Small intestine (tissue), 7 donors: Measurements from ENCODE around the gene SPCS1. TPM values are rescaled to one million over a fixed set of nuclear protein-coding genes. Genes with fewer than 3 reads are reported as not detected.

ENCODE experiments used
- DNase-seq, 2 donors: peaks; one replicate each; pipeline versions ENCODE4 v3.0.0 to v3.0.0-alpha.2; 2013
- FAIRE-seq: peaks from 2 replicates; lab custom pipeline; 2012; peaks lifted over from hg19 to GRCh38; lab: Jason Lieb, UNC
- H3K27ac ChIP-seq, 3 donors: one replicate each; pipeline ENCODE4 v1.5.1; 2013; ENCODE audit warnings: low read length in 2 of 3, mild to moderate bottlenecking in 2 of 3, control low read depth in 1 of 3, inconsistent platforms in 1 of 3, low read depth in 1 of 3, moderate library complexity in 1 of 3
- H3K27me3 ChIP-seq, 3 donors: one replicate each; pipeline ENCODE4 v1.6.1; 2013; ENCODE audit warnings: low read length in 3 of 3, inconsistent platforms in 1 of 3; ENCODE audit not compliant: control insufficient read depth in 3 of 3, insufficient read depth in 3 of 3
- H3K36me3 ChIP-seq, 3 donors: one replicate each; pipeline ENCODE4 v1.6.1; 2013; ENCODE audit warnings: low read length in 3 of 3, inconsistent platforms in 1 of 3, low read depth in 1 of 3, mild to moderate bottlenecking in 1 of 3, moderate library complexity in 1 of 3; ENCODE audit not compliant: control insufficient read depth in 3 of 3, insufficient read depth in 2 of 3
- H3K4me1 ChIP-seq, 3 donors: one replicate each; pipeline ENCODE4 v1.6.1; 2013; ENCODE audit warnings: low read length in 2 of 3, inconsistent platforms in 1 of 3, low read depth in 1 of 3, mild to moderate bottlenecking in 1 of 3, moderate library complexity in 1 of 3; ENCODE audit not compliant: control insufficient read depth in 3 of 3, insufficient read depth in 2 of 3
- H3K4me3 ChIP-seq, 3 donors: one replicate each; pipeline ENCODE4 v1.5.1; 2013; ENCODE audit warnings: low read length in 3 of 3, control low read depth in 1 of 3, inconsistent platforms in 1 of 3, low read depth in 1 of 3, mild to moderate bottlenecking in 1 of 3, moderate library complexity in 1 of 3
- H3K9me3 ChIP-seq, 2 donors: one replicate each; pipeline ENCODE4 v1.6.1; 2013; ENCODE audit warnings: low read depth in 1 of 2, low read length in 1 of 2; ENCODE audit not compliant: control insufficient read depth in 2 of 2, insufficient read depth in 1 of 2
- WGBS, 3 donors: extraction: QIAGEN DNeasy Blood & Tissue Kit; methylation state at CpG; one replicate each; pipeline ENCODE4 v1.1.7; 2013; 5-methylcytosine and 5-hydroxymethylcytosine counted together
- polyA plus RNA-seq, 4 donors: library from polyadenylated mRNA; stranded (reverse) in 3 of 4; unstranded in 1 of 4; fragments of 200-250 nt in 3 of 4; fragments of 120-200 nt in 1 of 4; gene quantifications; one replicate each; pipeline versions ENCODE4 v1.2.1 to v1.2.3, GENCODE V29; 2013
- donor health status: healthy with polysubstance abuse.
- donor health status: control.
- donor health status: control.
- donor health status: Bipolar disorder and iron deficiency.
- donor health status: healthy.

Gene SPCS1
- polyA plus RNA-seq, 4 donors = 90.6 to 215 (median 153) TPM

GRCh38 chr3:52678265-52679198, 27.4 kb upstream of the SPCS1 start:
- no peak for FAIRE-seq
- Histone ChIP-seq H3K27ac (no peak overlapping the region), H3K9me3 (no peaks in the 10 kb centered on the region), H3K36me3 (peaks cover 13 to 34% (median 25%) of the 10 kb centered on the region in 3 donors), H3K4me3 (no peak overlapping the region), H3K4me1 (peaks cover 0 to 20% (median 6%) of the 10 kb centered on the region in 3 donors), H3K27me3 (no peaks in the 10 kb centered on the region)
- WGBS, 3 donors = 94 to 95% (median 95%) methylated on average over 6 of the region's 6 CpGs
- DNase-seq = no peak

- DNase-seq (no peak), FAIRE-seq (no peak)
- peaks cover 0 to 21% (median 6%) of the 10 kb centered on the region in 3 donors for H3K4me1 ChIP-seq
- no peaks in the 10 kb centered on the region for H3K9me3 ChIP-seq
- H3K27ac ChIP-seq = no peak overlapping the region
- no peak overlapping the region for H3K4me3 ChIP-seq
- peaks cover 13 to 32% (median 25%) of the 10 kb centered on the region in 3 donors for H3K36me3 ChIP-seq
- 74 to 87% (median 83%) methylated on average over 3 of the region's 3 CpGs for WGBS, 3 donors
- no peaks in the 10 kb centered on the region for H3K27me3 ChIP-seq
These were observed 26.7 kb upstream of the SPCS1 start for GRCh38 chr3:52679199-52679538.

- Histone ChIP-seq H3K36me3 (peaks cover 11 to 28% (median 25%) of the 10 kb centered on the region in 3 donors), H3K27me3 (no peaks in the 10 kb centered on the region), H3K4me3 (peak overlapping the region in 1 of 3 donors; percentile 18), H3K9me3 (no peaks in the 10 kb centered on the region), H3K4me1 (peaks cover 0 to 25% (median 6%) of the 10 kb centered on the region in 3 donors), H3K27ac (peak overlapping the region in 1 of 3 donors; percentile 32)
- 14 to 54% (median 14%) methylated on average over 1 of the region's 1 CpG for WGBS, 3 donors
- FAIRE-seq (no peak), DNase-seq (no peak)
These were observed 26.1 kb upstream of the SPCS1 start for GRCh38 chr3:52679811-52680210.

- Histone ChIP-seq H3K4me3 (no peak overlapping the region), H3K27ac (peak overlapping the region in 1 of 3 donors; percentile 19), H3K4me1 (peaks cover 0 to 25% (median 6%) of the 10 kb centered on the region in 3 donors), H3K27me3 (no peaks in the 10 kb centered on the region), H3K36me3 (peaks cover 11 to 26% (median 19%) of the 10 kb centered on the region in 3 donors), H3K9me3 (no peaks in the 10 kb centered on the region)
- no peak for FAIRE-seq
- 60 to 65% (median 64%) methylated on average over 3 of the region's 3 CpGs for WGBS, 3 donors
- no peak for DNase-seq
These were observed 24.3 kb upstream of the SPCS1 start for GRCh38 chr3:52681596-52681995.

- no peak for FAIRE-seq
These were observed 23.9 kb upstream of the SPCS1 start for GRCh38 chr3:52682016-52682415.

GRCh38 chr3:52683611-52684010, 22.3 kb upstream of the SPCS1 start:
- WGBS, 3 donors = 52 to 67% (median 54%) methylated on average over 6 of the region's 6 CpGs
- Histone ChIP-seq H3K4me3 (no peak overlapping the region), H3K9me3 (no peaks in the 10 kb centered on the region), H3K36me3 (peaks cover 8 to 19% (median 11%) of the 10 kb centered on the region in 3 donors), H3K4me1 (peaks cover 2 to 30% (median 6%) of the 10 kb centered on the region in 3 donors), H3K27ac (no peak overlapping the region), H3K27me3 (no peaks in the 10 kb centered on the region)
- FAIRE-seq (no peak), DNase-seq (no peak)

More at GRCh38 chr3:52682016-52682415, 23.9 kb upstream of the SPCS1 start:
- Histone ChIP-seq H3K27me3 (no peaks in the 10 kb centered on the region), H3K4me3 (no peak overlapping the region), H3K36me3 (peaks cover 8 to 26% (median 15%) of the 10 kb centered on the region in 3 donors), H3K9me3 (no peaks in the 10 kb centered on the region), H3K4me1 (peaks cover 2 to 25% (median 6%) of the 10 kb centered on the region in 3 donors), H3K27ac (peak overlapping the region in 1 of 3 donors; percentile 19)
- DNase-seq = peak; percentile 44 to 67

GRCh38 chr3:52684184-52684583, 21.7 kb upstream of the SPCS1 start:
- DNase-seq (peak in 1 of 2 donors; percentile 11), FAIRE-seq (no peak)
- WGBS, 3 donors = 11 to 41% (median 21%) methylated on average over 5 of the region's 5 CpGs
- H3K4me3 ChIP-seq = no peak overlapping the region
- H3K27me3 ChIP-seq = no peaks in the 10 kb centered on the region
- H3K36me3 ChIP-seq = peaks cover 9 to 22% (median 10%) of the 10 kb centered on the region in 3 donors
- peaks cover 2 to 30% (median 6%) of the 10 kb centered on the region in 3 donors for H3K4me1 ChIP-seq
- H3K27ac ChIP-seq = peak overlapping the region in 1 of 3 donors; percentile 19
- H3K9me3 ChIP-seq = no peaks in the 10 kb centered on the region

- H3K27me3 ChIP-seq = no peaks in the 10 kb centered on the region
- H3K27ac ChIP-seq = peak overlapping the region; percentile 88 to 99 (median 98)
- peak overlapping the region; percentile 60 to 87 (median 66) for H3K4me3 ChIP-seq
- H3K4me1 ChIP-seq = peaks cover 2 to 30% (median 2%) of the 10 kb centered on the region in 3 donors
- H3K9me3 ChIP-seq = no peaks in the 10 kb centered on the region
- DNase-seq (peak in 1 of 2 donors; percentile 84), FAIRE-seq (no peak)
- 0 to 1% (median 0%) methylated on average over 14 to 41 of the region's 41 CpGs for WGBS, 3 donors
- H3K36me3 ChIP-seq = peaks cover 11 to 25% (median 13%) of the 10 kb centered on the region in 3 donors
These were observed 20.6 kb upstream of the SPCS1 start for GRCh38 chr3:52685285-52685708.
